ENCODE data around the gene KLHL22.

DNA sequence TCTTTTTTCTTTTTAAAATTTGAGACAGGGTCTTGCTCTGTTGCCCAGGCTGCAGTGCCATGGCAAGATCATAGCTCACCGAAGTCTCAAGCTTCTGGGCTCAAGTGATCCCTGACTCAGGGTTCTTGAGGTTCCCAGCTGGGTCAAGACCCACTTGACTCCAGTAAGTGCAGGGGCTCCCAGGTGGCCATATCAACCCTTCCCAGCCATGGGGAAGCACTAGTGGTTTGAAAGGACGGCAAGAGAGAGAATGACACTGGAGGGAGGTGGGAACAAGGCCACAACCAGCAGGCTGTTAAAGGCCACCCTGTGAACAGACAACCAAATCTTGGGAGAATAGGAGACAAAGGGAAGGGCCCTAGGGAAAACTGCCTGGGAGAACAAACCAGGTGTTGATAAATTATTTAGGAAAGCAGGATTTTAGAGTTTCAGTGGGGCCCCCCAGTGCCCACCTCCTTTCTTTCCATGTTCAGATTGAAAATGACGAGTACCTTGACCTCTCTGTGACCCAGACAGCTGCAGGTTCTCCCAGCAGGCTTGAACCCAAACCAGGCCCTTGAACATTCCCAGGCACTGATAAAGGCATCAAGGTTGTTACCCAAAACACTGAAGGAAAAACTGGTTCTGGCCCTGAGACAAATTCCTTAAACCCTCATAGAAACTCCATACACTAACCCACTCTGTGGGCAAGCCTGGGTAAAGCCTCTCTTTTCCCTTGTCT, 28.8 kb downstream of the KLHL22 start:
- TF ChIP-seq, protein P1, sequence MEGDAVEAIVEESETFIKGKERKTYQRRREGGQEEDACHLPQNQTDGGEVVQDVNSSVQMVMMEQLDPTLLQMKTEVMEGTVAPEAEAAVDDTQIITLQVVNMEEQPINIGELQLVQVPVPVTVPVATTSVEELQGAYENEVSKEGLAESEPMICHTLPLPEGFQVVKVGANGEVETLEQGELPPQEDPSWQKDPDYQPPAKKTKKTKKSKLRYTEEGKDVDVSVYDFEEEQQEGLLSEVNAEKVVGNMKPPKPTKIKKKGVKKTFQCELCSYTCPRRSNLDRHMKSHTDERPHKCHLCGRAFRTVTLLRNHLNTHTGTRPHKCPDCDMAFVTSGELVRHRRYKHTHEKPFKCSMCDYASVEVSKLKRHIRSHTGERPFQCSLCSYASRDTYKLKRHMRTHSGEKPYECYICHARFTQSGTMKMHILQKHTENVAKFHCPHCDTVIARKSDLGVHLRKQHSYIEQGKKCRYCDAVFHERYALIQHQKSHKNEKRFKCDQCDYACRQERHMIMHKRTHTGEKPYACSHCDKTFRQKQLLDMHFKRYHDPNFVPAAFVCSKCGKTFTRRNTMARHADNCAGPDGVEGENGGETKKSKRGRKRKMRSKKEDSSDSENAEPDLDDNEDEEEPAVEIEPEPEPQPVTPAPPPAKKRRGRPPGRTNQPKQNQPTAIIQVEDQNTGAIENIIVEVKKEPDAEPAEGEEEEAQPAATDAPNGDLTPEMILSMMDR (IDR thresholded peaks at IDR 0.05; ENCODE audit: borderline replicate concordance, extremely low read depth, low read length, poor library complexity, severe bottlenecking) = no peak
- TF ChIP-seq EZH2 (IDR thresholded peaks at IDR 0.05; ENCODE audit: borderline replicate concordance, low read depth, low read length, severe bottlenecking) = no peak

All from DND-41 (cell line).